NCI-H748 (cell line): ENCODE results near the gene SLC22A2.

Experiments
- DNase-seq: peaks from one replicate; lab custom pipeline; 2025; ENCODE audit not compliant: unreplicated experiment; lab: John Stamatoyannopoulos, UW

The SLC22A2 gene

GRCh38 chr6:160170018-160170680 is 88.5 kb downstream of the SLC22A2 start:
- no peak for DNase-seq

DNA sequence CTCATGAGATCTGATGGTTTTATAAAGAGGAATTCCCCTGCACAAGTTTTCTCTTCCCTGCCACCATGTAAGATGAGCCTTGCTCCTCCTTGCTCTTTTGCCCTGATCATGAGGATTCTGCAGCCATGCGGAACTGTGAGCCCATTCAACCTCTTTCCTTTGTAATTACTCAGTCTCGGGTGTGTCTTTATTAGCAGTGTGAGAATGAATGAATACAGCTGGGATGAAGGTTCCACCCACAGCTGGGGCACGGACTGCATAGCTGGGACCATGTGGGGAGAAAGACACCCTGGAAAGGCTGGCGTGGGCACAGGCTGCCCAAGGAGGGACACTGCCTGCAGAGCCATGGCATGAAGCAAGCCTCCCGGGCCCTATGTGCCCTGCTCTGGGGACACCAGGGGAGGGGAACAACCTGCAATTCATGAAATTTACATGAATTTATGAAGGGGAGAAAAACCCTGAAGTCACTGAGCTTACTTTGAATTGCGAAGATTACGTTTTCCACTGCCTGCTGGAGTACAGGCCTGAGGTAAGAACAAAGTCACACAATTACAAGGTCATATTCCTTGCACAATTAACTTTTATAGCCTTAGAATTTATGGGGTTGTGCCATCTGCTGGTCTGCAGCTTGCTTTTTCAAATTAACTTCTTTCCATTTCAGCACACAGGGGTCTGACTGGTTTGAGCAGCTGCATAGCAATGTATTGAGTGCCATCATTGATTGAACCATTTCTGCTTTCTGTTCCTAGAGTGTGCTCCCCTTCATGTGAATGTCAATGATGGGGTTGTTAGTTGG is 90.8 kb downstream of the SLC22A2 start:
- DNase-seq = peak; percentile 34
